Endothelial cell of umbilical vein (primary cell): ENCODE measurements around the gene BORCS5.

Experiments used
- CTCF ChIP-seq, 2 donors: IDR thresholded peaks; 1 replicate in 1 of 2; 2 replicates in 1 of 2; pipeline ENCODE4 v1.5.1; 2011; ENCODE audit warnings: low read length in 2 of 2, mild to moderate bottlenecking in 2 of 2, moderate library complexity in 2 of 2, control low read depth in 1 of 2, inconsistent platforms in 1 of 2, low read depth in 1 of 2; ENCODE audit not compliant: insufficient read depth in 1 of 2; ENCODE audit errors: extremely low read depth in 1 of 2
- EZH2 ChIP-seq: IDR thresholded peaks from 2 replicates; pipeline ENCODE4 v1.6.1; 2012; ENCODE audit warnings: borderline replicate concordance, low read depth, mild to moderate bottlenecking, moderate library complexity, low read length, inconsistent platforms; ENCODE audit not compliant: severe bottlenecking
- JUN ChIP-seq: IDR thresholded peaks from 2 replicates; pipeline ENCODE4 v1.6.1; 2011; ENCODE audit warnings: borderline replicate concordance, low read depth; ENCODE audit not compliant: insufficient read length, insufficient read depth
- MAX ChIP-seq: IDR thresholded peaks from 2 replicates; pipeline ENCODE4 v1.6.1; 2011; ENCODE audit not compliant: insufficient read depth, insufficient read length
- MYC ChIP-seq: IDR thresholded peaks from one replicate; pipeline ENCODE4 v1.6.1; 2011; ENCODE audit warnings: mild to moderate bottlenecking, low read depth, low read length
- POLR2A ChIP-seq: IDR thresholded peaks from 2 replicates; pipeline ENCODE4 v1.6.1; 2012; ENCODE audit warnings: low read depth, mild to moderate bottlenecking, control low read depth, low read length
- POLR2AphosphoS5 ChIP-seq: IDR thresholded peaks from 2 replicates; pipeline ENCODE4 v1.6.1; 2012; ENCODE audit warnings: low read depth, mild to moderate bottlenecking, control low read depth, low read length, moderate library complexity; ENCODE audit not compliant: insufficient read depth

GRCh38 chr12:12381982-12382381 lies 25.1 kb downstream of the BORCS5 start:
- TF ChIP-seq CTCF (IDR thresholded peaks at IDR 0.05; ENCODE audit: extremely low read depth in 1 of 2, insufficient read depth in 1 of 2, low read depth in 1 of 2, low read length in 2 of 2) (no peak), EZH2 (no peak), POLR2A (no peak), MAX (no peak), MYC (no peak), JUN (no peak), POLR2AphosphoS5 (no peak)
